GM12864 (cell line): ENCODE measurements around the gene HS2ST1.

Experiments used
- DNase-seq: peaks from one replicate; pipeline ENCODE4 v3.0.0-alpha.2; 2011; ENCODE audit warnings: low read depth
- H3K4me3 ChIP-seq: 2 replicates; pipeline ENCODE4 v1.5.1; 2011; ENCODE audit warnings: mild to moderate bottlenecking, low read depth, low read length, control low read depth
- TF ChIP-seq, protein P1 (sequence below): IDR thresholded peaks from 2 replicates; pipeline ENCODE4 v1.5.1; 2011; ENCODE audit warnings: low read depth, mild to moderate bottlenecking, moderate library complexity, low read length, control low read depth, inconsistent platforms; ENCODE audit errors: missing control alignments

HS2ST1 gene

DNA sequence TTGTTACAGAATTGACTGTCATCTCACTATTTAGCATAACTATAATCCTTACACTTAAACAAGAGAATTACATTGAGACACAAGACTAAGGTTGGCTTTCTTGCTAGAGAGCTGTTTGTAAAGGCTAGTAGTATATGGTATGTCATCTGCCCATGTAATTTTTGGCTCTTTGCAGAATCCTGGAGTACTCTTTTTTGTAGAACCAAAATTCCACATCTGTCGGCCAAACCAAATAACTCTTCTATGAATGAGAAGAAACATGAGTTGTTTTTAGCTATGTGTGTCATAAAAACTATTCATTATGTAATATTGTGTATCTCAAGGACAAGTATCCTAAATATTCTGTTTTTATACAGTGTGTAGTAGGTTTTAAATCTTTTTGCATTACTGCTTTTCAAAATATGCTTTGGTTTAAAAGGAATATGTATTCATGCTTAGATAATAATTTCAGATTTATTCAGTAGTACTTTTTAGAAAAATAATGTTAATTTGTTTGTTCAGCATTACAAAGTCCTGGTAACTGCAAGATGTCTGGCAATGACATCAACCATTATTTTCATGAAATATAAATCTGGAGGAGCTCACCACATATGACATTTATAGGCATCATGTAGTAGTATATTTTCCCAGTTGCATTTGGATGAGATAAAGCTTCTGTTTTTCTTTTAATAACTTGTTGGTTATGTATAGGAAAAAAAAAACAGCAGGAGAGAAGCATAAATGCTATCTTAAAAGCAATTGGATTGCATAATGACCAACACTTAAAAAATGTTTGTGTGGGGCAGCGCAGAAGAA, 159.8 kb downstream of the HS2ST1 start:
- TF ChIP-seq, protein P1, sequence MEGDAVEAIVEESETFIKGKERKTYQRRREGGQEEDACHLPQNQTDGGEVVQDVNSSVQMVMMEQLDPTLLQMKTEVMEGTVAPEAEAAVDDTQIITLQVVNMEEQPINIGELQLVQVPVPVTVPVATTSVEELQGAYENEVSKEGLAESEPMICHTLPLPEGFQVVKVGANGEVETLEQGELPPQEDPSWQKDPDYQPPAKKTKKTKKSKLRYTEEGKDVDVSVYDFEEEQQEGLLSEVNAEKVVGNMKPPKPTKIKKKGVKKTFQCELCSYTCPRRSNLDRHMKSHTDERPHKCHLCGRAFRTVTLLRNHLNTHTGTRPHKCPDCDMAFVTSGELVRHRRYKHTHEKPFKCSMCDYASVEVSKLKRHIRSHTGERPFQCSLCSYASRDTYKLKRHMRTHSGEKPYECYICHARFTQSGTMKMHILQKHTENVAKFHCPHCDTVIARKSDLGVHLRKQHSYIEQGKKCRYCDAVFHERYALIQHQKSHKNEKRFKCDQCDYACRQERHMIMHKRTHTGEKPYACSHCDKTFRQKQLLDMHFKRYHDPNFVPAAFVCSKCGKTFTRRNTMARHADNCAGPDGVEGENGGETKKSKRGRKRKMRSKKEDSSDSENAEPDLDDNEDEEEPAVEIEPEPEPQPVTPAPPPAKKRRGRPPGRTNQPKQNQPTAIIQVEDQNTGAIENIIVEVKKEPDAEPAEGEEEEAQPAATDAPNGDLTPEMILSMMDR = no peak
- H3K4me3 ChIP-seq = no peak overlapping the region
- DNase-seq = no peak

DNA sequence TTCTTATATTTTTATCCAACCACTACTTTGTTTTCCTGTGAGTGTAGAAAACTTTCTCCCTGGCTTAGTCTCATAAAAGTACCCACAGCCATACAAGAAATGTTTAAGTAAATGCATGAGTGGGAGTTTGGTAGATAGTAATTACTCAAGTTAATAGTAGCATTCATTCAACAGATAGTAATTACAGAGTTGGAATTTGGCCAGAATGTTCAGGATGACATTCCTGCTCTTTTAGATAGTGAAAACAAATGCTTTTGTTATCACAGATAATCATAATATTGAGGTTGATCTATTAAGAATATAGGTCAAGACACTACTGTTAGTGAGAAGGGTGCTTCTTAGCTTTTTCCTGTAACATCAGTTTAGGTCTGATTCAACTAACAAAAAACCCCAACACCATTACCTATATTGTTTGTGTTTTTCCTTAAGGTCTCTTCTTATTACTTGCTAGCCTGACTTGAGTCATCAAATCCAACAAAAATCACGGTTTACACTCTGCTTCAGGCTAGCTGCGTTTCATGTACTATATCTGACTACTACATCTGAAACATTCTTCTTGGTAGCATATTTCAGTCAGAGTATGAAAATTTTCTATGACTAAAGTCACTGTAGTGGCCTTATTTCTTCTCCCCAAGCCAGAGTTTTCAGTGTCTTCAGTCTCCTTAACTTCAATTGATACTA, 163.7 kb downstream of the HS2ST1 start:
- TF ChIP-seq, protein P1 = no peak
- H3K4me3 ChIP-seq = no peak overlapping the region
- DNase-seq = no peak

DNA sequence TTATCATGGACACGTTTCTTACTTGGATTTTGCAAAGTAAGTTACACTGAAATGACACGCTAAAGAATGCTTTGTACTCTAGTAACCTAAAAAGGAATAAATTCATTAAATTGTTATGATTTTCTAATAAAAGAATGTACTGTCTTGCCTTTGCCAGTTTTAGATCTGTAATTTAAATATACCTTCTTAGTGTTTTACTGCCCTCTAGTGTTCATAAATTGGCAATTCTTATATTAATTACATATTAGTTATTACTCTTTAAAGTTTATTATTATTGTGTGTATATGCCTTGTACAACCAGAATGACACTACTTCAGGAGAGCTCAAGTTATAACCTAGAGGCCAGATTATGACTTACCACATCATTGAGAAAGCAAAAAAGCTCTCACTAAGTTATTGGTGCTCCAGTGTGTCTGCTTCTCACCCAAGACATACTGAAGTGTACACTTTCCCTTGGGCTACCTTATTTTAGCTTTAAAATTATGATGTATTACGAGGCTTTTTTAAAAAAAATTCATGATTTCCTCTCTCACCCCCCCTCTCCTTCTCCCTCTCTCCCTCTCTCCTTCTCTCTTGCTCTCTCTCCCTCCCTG, 169.9 kb downstream of the HS2ST1 start:
- TF ChIP-seq, protein P1 = peak; percentile 21
- no peak for DNase-seq

DNA sequence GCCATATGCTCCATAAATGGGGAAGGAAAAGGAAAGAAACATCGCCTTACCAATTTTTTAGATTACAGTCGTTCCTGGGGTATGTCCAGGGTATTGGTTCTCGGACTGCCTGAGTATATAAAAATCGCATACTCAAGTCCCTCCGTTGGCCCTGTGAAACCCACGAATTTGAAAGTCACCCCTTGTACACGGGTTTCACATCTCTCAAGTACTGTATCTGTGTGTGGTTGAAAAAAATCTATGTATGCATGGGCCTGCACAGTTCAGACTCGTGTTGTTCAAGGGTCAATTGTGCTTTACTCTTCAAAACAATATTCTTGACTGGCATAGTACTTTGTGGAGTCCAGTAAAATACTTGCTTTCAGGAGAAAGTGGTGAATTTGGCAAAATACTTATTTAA, 171.7 kb downstream of the HS2ST1 start:
- no peak for DNase-seq
- TF ChIP-seq, protein P1 = no peak
- no peak overlapping the region for H3K4me3 ChIP-seq

More for the DNA sequence above, 169.9 kb downstream of the HS2ST1 start:
- H3K4me3 ChIP-seq = no peak overlapping the region

DNA sequence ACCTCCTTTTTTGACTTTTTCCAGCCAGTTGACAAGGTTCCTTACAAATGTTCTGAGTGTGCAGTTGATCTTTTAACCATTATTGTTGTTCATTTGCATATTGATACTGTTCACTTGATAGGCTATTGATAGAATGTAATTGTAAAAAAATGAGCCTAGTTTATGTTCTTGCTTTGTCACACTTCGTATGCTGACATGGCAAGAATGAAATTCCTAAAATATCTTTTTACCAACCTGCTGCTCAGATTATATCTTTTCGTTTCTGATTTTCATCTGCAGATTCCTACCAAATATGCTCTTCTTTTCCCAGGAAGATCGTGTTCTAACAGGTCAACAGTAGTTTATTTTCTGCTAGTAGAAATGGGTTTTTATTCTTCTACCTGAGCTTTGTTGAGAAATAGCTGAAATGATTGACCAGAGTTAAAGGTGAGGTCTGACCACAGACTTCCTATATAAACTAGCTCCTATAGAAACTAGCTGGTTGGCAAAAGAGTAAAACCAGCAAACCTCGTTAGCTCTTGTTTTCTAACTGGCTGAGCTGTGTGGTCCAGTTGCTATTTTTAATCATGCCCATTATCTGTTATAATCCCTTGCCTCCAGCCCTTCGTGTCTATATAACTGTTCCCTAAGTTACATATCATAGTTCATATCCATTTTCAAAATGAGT, 174.8 kb downstream of the HS2ST1 start:
- no peak for DNase-seq
- H3K4me3 ChIP-seq = no peak overlapping the region
- TF ChIP-seq, protein P1 = no peak

DNA sequence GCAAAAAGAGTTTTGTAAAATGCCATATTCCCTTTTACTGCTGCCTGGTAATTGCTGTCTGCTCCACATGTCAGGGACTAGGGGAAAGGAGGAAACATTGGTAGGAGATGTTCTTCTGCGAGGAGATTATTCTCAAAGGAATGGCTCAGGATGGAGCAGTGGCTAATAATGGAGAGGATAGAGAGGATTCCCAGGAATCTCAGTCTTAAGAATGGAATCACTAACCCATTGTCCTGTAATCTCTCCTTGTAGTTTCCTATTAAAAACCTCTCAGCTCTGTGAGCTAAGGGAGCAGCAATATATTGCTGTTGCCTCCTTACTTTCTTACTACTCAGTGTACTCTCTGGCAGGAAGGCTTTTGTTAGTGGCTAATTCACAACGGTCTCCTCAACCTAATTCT, 175.4 kb downstream of the HS2ST1 start:
- DNase-seq = no peak
- TF ChIP-seq, protein P1 = no peak
- H3K4me3 ChIP-seq = no peak overlapping the region
